NB4 (cell line): ENCODE results near the gene NT5M.

Experiments
- CTCF ChIP-seq: IDR thresholded peaks from one replicate; pipeline ENCODE4 v1.5.1; 2012; ENCODE audit warnings: low read depth, low read length
- MYC ChIP-seq: IDR thresholded peaks from 2 replicates; pipeline ENCODE4 v1.6.1; 2011; ENCODE audit warnings: low read depth, low read length
- POLR2A ChIP-seq: IDR thresholded peaks from 2 replicates; pipeline ENCODE4 v1.6.1; 2011; ENCODE audit warnings: mild to moderate bottlenecking; ENCODE audit not compliant: insufficient read length; ENCODE audit errors: extremely low read depth

GRCh38 chr17:17303847-17304490, 796 bp downstream of the NT5M start:
- TF ChIP-seq CTCF (no peak), POLR2A (no peak), MYC (no peak)
